ENCODE results near the gene SH2D6. TPM values are rescaled to one million over a fixed set of nuclear protein-coding genes. Genes with fewer than 3 reads are reported as not detected.
"Not testable (repeated sequence)": the region's sequence is repeated elsewhere in the genome, so short reads cannot be mapped to it uniquely, and the experiment has no call there.

SH2D6 gene
- total and polyA plus RNA-seq, 8 donors = 0.70 to 28.1 (median 3.6) TPM

DNA sequence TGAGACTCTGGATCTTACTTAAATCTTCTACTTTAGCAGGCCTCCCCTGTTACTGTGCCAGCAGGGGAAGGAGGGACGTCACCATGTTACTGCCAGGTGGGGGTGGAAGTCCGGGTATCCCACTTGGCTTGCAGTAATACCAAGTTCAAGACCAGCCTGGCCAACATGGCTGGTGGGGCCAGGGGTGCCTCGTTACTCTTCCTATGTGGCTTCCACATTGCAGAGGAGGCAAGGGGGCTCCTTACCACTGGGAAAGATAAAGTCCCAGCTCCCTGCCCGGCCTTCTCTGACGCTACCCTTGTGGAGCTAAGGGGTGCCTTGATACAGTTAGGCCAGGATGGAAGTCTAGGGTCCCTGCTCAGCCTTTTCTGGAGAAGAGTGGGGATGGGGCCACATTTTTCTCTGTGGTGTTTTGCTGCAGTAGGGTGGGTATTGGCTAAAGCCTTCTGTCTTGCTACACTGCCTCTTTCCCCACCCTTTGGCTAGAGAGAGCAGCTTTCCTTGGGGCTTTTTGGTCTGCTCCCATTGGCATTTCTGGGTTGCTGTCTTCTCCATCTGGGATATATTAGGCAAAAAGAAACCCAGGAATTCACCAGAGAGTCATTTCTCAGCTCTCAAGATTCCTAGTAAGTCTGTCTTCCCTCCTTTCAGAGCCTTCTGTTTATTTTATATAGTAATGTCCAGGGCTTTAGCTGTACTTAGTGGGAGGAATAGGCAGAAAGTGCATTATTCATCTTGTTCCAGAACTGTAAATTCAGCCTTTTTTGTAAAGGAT, 42.0 kb upstream of the SH2D6 start:
- Histone ChIP-seq H3K36me3 (peaks cover 0 to 21% (median 4%) of the 10 kb centered on the region in 3 donors), H3K4me3 (no peak overlapping the region), H3K4me1 (no peaks in the 10 kb centered on the region), H3K9me3 (no peaks in the 10 kb centered on the region), H3K27ac (no peak overlapping the region), H3K27me3 (no peaks in the 10 kb centered on the region)
- TF ChIP-seq, protein P1, sequence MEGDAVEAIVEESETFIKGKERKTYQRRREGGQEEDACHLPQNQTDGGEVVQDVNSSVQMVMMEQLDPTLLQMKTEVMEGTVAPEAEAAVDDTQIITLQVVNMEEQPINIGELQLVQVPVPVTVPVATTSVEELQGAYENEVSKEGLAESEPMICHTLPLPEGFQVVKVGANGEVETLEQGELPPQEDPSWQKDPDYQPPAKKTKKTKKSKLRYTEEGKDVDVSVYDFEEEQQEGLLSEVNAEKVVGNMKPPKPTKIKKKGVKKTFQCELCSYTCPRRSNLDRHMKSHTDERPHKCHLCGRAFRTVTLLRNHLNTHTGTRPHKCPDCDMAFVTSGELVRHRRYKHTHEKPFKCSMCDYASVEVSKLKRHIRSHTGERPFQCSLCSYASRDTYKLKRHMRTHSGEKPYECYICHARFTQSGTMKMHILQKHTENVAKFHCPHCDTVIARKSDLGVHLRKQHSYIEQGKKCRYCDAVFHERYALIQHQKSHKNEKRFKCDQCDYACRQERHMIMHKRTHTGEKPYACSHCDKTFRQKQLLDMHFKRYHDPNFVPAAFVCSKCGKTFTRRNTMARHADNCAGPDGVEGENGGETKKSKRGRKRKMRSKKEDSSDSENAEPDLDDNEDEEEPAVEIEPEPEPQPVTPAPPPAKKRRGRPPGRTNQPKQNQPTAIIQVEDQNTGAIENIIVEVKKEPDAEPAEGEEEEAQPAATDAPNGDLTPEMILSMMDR (IDR thresholded peaks at IDR 0.05) = no peak
- intact Hi-C loops (cut with DNase I) = no loop called here
- 92 to 94% methylated on average over 5 of the region's 5 CpGs for WGBS, 2 donors
- FAIRE-seq = no peak
- DNase-seq = no peak
- ATAC-seq = no peak

DNA sequence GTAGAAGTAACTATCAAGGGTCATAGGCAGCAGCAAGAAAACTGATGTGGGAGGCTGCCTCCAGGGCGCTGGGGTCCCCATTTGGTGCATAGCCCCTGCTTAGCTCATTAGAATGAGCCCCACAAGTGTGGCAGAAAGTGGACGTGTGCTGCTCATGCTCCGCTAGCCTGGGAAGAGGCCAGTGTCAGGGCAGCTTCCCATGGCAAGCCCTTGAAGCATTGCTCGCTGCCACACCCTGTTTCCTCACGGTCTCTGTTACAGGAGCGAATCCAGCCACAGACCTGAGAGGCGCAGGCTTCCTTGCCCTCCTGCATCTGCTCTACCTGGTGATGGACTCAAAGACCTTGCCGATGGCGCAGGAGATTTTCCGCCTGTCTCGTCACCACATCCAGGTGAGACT, 41.4 kb upstream of the SH2D6 start:
- H3K27me3 ChIP-seq = no peaks in the 10 kb centered on the region
- intact Hi-C loops (cut with DNase I) = no loop called here
- H3K36me3 ChIP-seq = peaks cover 0 to 21% (median 4%) of the 10 kb centered on the region in 3 donors
- no peaks in the 10 kb centered on the region for H3K4me1 ChIP-seq
- no peaks in the 10 kb centered on the region for H3K9me3 ChIP-seq
- FAIRE-seq (no peak), ATAC-seq (no peak), DNase-seq (no peak)
- H3K27ac ChIP-seq = no peak overlapping the region
- TF ChIP-seq, protein P1 (IDR thresholded peaks at IDR 0.05) = no peak
- H3K4me3 ChIP-seq = no peak overlapping the region
- WGBS, 2 donors = 93 to 97% methylated on average over 11 of the region's 11 CpGs

DNA sequence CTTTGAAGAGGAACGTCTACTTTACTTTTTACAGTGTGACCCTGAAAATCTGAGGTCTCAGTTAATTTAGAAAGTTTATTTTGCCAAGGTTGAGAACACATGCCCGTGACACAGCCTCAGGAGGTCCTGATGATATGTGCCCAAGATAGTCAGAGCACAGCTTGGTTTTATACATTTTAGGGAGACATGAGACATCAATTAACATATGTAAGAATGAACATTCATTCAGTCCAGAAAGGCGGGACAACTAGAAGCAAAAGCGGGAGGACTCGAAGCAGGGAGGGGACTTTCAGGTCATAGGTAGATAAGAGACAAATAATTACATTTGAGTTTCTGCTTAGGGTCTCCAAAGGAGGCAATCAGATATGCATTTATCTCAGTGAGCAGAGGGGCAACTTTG, 40.3 kb upstream of the SH2D6 start:
- TF ChIP-seq, protein P1 (IDR thresholded peaks at IDR 0.05) = no peak
- DNase-seq (no peak), ATAC-seq (no peak), FAIRE-seq (no peak)
- no peaks in the 10 kb centered on the region for H3K9me3 ChIP-seq
- H3K27ac ChIP-seq = no peak overlapping the region
- no peaks in the 10 kb centered on the region for H3K4me1 ChIP-seq
- H3K4me3 ChIP-seq = no peak overlapping the region
- 90 to 91% methylated on average over 5 of the region's 5 CpGs for WGBS, 2 donors
- H3K36me3 ChIP-seq = peaks cover 0 to 21% (median 4%) of the 10 kb centered on the region in 3 donors
- H3K27me3 ChIP-seq = no peaks in the 10 kb centered on the region
- intact Hi-C loops (cut with DNase I) = no loop called here

DNA sequence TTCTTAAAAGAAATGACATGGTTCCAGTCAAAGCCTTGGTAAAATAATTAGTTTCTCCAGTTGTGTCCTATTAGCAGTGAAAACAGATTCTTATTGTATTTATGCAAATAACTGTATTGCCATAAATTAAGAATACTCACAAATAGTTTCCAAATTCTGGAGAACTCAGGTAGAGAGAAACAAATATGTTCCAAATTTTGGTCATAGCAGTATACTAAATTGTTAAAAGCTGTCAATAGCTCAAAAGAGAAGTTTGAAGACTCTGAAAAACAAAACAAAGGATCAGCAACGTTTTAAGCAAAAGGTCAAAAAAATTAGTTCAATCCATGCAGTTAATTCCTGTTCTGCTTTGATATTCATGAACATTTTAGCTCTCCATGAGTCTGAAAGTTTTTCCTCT, 38.5 kb upstream of the SH2D6 start:
- Histone ChIP-seq H3K36me3 (peaks cover 0 to 36% (median 4%) of the 10 kb centered on the region in 3 donors), H3K4me1 (no peaks in the 10 kb centered on the region), H3K9me3 (no peaks in the 10 kb centered on the region), H3K27ac (no peak overlapping the region), H3K27me3 (no peaks in the 10 kb centered on the region), H3K4me3 (no peak overlapping the region)
- intact Hi-C loops (cut with DNase I) = no loop called here
- ATAC-seq (no peak), FAIRE-seq (no peak), DNase-seq (no peak)
- TF ChIP-seq, protein P1 (IDR thresholded peaks at IDR 0.05) = no peak
- WGBS, 2 donors = 61 to 64% methylated on average over 1 of the region's 1 CpG

DNA sequence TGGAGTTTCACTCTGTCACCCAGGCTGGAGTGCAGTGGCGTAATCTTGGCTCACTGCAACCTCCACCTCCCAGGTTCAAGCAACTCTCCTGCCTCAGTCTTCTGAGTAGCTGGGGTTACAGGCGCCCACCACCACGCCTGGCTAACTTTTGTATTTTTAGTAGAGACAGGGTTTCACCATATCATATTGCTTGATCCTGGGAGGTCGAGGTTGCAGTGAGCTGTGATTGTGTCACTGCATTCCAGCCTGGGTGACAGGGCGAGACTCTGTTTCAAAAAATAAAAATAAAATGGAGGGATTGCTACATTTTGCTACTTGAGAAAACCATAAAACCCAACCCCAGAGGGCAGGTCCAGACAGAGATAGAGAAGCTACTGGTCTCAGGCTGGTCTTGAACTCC, 35.4 kb upstream of the SH2D6 start:
- H3K4me1 ChIP-seq; FAIRE-seq; intact Hi-C loops (cut with DNase I); H3K27ac ChIP-seq; H3K9me3 ChIP-seq; DNase-seq; H3K27me3 ChIP-seq; H3K4me3 ChIP-seq: not testable (repeated sequence)
- 91 to 100% methylated on average over 5 of the region's 5 CpGs for WGBS, 2 donors
- peak in 1 of 4 donors; percentile 16 for ATAC-seq
- peaks cover 0 to 36% (median 8%) of the 10 kb centered on the region in 3 donors for H3K36me3 ChIP-seq

All from pancreas (tissue), 10 donors.